Fibroblast of peridontal ligament (primary cell): Measurements from ENCODE around the gene SPOCK3.
"Not testable (repeated sequence)": the region's sequence is repeated elsewhere in the genome, so short reads cannot be mapped to it uniquely, and the experiment has no call there.

Source experiments
- DNase-seq: peaks from one replicate; pipeline ENCODE4 v3.0.0-alpha.2; 2010; ENCODE audit errors: extremely low read depth

The SPOCK3 gene

DNA sequence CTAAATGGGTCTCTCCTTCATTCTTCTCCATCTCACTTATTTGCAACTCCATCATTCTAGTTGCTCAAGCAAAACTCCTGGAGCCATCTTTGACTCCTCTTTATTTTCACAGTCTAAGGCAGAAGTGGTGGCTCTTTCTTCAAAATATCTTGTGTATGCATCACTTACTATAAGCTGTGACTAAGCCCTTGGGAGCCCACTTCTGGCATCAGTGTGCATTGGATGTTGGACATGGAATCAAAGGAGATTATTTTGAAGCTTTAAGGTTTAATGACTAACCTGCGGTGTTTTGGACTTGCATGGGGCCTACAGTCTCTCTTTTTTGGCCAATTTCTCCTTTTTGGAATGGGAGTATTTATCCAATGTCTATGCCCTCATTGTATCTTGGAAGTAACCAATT lies 276.8 kb downstream of the SPOCK3 start:
- no peak for DNase-seq

- no peak for DNase-seq
Measured at GRCh38 chr4:166956484-166956883, 277.8 kb downstream of the SPOCK3 start.

GRCh38 chr4:166941629-166942028 lies 292.7 kb downstream of the SPOCK3 start:
- no peak for DNase-seq

DNA sequence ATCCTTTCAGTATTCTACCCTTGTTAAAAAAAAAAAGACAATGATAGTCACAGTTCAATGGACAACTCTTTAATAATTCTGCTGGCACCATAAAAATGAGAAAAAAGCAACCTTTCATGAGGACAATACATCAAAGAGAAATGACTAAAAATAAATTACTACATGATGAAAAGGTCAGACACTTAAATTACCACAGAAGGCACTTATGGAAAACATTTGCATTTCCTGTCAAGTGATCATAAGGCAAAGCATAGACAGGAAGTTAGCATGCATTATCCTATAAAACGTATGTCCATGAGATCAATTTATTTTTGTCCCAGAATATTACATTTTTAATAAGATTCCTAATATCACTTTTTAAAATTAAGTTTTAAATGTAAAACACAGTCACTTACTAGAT lies 303.8 kb downstream of the SPOCK3 start:
- DNase-seq, result no peak

DNA sequence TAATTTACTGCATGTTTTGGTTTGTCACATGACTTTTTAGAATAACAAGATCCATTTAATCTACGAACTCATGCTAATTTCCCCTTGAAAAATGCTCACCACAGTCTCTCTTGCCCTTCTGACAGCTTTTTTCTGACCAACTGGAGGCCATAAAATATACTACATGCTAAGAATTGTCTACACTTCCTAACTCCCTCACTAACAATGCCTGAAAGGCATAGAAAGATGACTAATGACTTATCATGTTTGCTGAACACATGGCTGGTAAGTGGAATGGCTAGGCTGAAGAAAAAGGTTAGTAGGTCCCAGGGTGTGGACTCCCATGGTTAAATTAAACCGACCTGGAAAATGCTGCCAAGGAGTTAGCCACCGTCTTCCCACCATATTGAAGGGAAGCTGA lies 309.9 kb downstream of the SPOCK3 start:
- DNase-seq, result no peak

- no peak for DNase-seq
Measured at GRCh38 chr4:166913926-166914325, 320.4 kb downstream of the SPOCK3 start.

- no peak for DNase-seq
Measured at GRCh38 chr4:166903408-166903807, 330.9 kb downstream of the SPOCK3 start.

- DNase-seq, result no peak
Measured at GRCh38 chr4:166902941-166903340, 331.4 kb downstream of the SPOCK3 start.

DNA sequence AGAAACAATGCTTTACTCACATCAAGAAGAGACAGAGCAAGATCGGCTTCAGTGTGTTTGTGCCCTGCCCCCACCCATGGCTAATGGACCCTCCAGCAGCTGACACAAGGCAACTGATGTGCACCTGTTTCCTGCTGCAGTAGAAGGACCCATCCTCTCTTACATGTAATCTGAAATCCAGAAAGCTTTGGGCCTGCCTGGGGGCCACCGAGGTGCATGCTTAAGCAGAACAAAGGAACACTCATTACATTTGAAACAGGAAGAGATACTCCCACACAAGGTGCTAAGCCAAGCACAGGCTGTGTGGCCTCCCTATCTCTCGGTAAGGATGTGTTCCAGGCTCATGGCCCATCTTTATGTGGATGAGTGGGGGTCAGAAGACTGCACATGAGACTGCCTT lies 338.0 kb downstream of the SPOCK3 start:
- no peak for DNase-seq

DNA sequence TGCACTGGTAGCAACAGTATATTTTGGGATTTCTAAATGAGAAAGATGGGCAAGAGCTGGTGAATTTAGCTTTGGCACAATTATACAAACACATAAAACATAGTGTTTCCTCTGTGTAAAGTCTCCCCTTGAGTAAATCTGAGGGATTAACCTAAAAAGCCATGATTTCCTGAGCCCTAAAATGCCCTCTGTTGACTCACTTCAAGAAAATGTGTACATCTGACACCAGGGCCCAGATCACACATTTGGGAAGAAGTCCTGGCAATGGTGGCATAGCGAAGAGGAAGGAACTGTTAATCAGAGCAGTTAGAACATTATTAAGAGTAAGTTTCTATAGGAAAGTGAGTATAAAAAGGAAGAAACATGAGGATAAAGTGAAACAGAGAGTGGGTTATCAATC lies 338.5 kb downstream of the SPOCK3 start:
- DNase-seq, result no peak

DNA sequence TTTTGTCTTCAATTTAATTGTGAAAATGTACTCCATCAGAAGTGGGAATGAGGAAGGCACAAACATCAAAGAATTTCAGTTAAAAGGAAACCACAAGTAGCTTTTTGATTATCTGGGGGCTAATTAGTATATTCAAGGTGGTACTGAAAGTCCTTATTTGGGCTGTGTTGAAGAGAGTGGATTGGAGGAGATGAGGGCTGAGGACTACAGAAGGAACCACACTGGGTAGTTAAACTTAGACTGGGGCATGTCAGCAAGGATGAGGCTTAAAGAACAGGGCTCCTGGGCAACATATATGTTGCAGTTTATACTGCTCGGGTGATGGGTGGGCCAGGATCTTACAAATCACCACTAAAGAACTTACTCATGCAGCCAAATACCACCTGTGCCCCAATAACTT lies 346.8 kb downstream of the SPOCK3 start:
- no peak for DNase-seq

DNA sequence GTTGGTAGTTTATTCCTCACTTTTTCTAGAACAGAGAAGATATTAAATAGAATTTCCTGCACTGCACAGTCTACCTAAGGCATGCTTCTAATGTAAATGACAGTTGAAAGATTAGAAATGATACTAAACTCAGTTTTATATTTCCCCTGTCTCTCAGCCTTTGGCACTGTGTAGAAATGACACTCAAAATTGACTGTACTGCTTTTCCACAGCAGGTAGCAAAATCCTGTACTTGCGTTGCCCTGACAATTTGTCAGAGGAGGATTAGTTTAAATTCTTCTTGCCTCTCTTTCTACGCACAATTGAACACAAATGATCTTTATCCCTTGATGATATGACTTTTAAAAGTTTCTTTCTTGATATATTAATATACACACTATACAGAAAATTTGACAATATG lies 347.6 kb downstream of the SPOCK3 start:
- DNase-seq, result no peak

GRCh38 chr4:166882221-166882620 lies 352.1 kb downstream of the SPOCK3 start:
- DNase-seq, result no peak

DNA sequence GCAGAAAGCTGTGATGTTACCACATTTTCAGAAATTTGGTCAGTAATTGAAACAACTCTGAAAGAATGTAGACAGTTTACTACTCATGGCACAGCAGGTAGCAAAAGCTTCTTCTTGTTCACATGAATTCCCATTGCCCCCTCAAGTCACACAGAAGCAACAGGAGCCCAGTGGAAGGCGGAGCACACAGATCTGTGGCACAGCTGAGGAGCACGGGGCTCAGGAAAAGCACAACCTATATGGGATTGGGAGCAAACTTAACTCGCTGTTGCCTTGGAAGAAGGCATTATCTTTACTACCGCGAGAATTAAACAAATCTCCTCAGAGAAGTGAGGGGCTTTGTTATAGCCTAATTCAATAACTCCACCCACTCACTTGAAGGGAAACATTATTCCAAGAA lies 358.5 kb downstream of the SPOCK3 start:
- no peak for DNase-seq

- no peak for DNase-seq
Measured at GRCh38 chr4:166862032-166862431, 372.3 kb downstream of the SPOCK3 start.

DNA sequence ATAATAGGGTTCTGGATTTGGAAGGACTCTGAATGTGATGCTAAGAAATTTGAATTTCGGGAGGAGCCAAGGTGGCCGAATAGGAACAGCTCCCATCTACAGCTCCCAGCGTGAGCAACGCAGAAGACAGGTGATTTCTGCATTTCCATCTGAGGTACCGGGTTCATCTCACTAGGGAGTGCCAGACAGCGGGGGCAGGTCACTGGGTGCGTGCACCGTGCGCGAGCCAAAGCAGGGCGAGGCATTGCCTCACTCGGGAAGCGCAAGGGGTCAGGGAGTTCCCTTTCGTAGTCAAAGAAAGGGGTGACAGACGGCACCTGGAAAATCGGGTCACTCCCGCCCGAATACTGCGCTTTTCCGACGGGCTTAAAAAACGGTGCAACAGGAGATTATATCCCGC lies 383.9 kb downstream of the SPOCK3 start:
- not testable (repeated sequence) for DNase-seq

GRCh38 chr4:166846939-166847338 lies 387.4 kb downstream of the SPOCK3 start:
- DNase-seq, result no peak

DNA sequence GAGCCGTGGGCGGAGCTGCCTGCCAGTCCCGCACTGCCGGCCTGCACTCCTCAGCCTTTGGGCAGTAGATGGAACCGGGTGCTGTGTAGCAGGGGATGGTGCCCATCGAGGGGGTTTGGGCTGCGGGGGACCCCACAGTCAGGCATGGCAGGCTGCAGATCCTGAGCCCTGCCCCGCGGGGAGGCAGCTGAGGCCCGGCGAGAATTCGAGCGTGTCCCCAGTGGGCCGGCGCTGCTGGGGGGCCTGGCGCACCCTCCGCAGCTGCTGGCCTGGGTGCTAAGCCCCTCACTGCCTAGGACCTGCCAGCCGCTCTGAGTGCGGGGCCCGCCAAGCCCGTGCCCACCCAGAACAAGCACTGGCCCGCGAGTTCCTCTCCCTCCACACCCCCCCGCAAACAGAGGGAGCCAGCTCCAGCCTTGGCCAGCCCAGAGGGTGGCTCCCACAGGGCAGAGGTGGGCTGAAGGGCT lies 391.5 kb downstream of the SPOCK3 start:
- no peak for DNase-seq

DNA sequence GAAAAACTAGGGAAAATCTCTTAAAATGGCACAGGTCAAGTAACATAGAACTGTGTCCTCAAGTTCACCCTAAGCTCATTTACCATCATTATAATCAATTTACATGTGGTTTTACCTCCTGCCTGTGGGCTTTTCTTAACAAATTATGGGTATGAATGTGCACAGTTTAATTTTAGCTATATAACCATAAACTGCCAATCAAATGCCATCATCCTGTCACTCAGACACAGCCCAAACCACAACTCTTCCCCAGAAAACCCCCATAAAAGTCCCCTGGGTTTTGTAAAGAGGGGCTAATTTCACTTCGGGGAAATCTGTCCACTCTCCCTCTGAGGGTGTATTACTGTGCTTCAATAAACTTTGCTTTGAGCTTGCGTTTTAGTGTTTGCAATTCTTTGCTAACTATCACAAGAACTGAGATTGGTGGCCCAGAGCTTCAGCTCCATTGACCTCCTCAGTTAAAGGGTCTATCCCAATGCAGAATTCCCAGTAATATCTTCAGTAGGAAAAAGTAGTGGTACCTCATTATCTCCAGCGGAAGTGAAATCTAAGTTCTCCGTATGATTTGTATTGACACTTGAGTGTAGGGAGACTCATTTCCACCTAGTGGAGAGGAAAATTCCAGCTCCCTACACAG lies 394.6 kb downstream of the SPOCK3 start:
- DNase-seq, result no peak

GRCh38 chr4:166838975-166839614 lies 395.2 kb downstream of the SPOCK3 start:
- DNase-seq, result no peak

DNA sequence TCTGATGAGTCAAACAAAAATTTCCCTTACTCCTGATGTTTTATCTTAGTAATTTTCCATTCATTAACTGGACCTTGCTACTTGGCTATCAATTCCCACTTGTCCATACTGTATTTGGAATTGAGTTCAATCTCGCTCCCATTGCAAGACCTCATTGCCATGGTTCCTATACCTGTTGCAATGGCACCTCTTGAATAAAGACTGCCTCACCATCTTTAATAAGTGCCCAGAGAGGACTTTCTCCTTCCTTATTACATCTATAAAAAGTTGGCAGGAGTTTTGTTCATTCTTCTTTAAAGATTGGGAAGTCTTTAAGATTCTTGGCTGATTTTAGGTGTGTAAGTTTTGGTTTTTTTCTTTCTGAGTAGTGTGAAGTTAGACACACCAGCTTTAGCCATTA lies 397.4 kb downstream of the SPOCK3 start:
- no peak for DNase-seq

DNA sequence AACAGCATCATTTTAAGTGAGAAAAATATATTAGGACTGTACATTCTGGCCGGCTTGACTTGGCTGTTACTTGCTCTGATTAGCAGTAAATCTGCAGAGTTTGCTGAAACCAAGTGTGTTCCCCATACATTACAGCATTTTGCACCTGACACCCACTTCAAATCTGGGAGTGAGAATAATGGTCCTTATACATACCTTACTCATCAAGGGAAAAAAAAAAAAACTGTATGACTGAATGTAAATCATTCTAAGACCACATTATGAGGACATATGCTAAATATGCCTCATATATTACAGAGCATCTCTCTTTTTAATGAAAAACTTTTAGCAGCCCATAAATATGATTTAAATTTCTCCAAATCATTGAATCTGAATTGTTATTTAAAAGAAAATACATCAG lies 406.7 kb downstream of the SPOCK3 start:
- DNase-seq, result no peak

DNA sequence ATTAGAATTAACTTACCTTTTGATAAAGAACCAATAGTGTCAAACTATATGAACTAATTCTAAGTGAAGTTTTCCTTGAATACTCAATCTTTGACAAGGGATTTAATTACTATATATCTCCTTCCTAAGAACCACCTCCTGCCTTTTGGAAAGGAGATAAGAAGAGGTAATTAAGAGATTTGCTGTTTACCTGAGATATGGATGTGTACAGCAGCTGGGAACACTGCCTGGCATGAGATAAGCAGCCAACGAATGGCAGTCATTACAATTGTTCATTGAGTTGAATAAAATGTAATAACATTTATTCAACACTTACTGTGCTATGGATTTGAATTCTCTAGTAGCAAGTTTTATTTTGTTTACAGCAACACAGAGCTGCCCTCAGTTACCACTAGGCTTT lies 407.1 kb downstream of the SPOCK3 start:
- DNase-seq, result no peak

- no peak for DNase-seq
Measured at GRCh38 chr4:166823848-166824247, 410.4 kb downstream of the SPOCK3 start.
